DLD1 (cell line): ENCODE measurements around the gene VMA21.

ENCODE experiments used
- in situ Hi-C: cut with HindIII; loops from 2 replicates; pipeline ENCODE4 v1.10.0; 2017; ENCODE audit warnings: low sequenced_read_pairs

The VMA21 gene

GRCh38 chrX:151396825-151397740 is at the start of gene VMA21:
TSS of gene VMA21 (plus strand) at chrX:151397206. CDS start at chrX:151397309, 103 bp downstream.
- in situ Hi-C loops, result no loop called here

- in situ Hi-C loops, result no loop called here
Observed at GRCh38 chrX:151359341-151359740, 37.7 kb upstream of the VMA21 start.

- in situ Hi-C loops, result no loop called here
Observed at GRCh38 chrX:151359931-151360871, 36.8 kb upstream of the VMA21 start.

GRCh38 chrX:151363316-151363715 is 33.7 kb upstream of the VMA21 start:
- in situ Hi-C loops, result no loop called here

GRCh38 chrX:151365579-151365978 is 31.4 kb upstream of the VMA21 start:
- in situ Hi-C loops, result no loop called here

- in situ Hi-C loops, result no loop called here
Observed at GRCh38 chrX:151370906-151371305, 26.1 kb upstream of the VMA21 start.

GRCh38 chrX:151384807-151385206 is 12.2 kb upstream of the VMA21 start:
- in situ Hi-C loops, result no loop called here

GRCh38 chrX:151386838-151387459 is 10.1 kb upstream of the VMA21 start:
- in situ Hi-C loops, result no loop called here

GRCh38 chrX:151391722-151392121 is 5.3 kb upstream of the VMA21 start:
- in situ Hi-C loops, result no loop called here

- in situ Hi-C loops, result no loop called here
Observed at GRCh38 chrX:151393514-151393913, 3.5 kb upstream of the VMA21 start.

- in situ Hi-C loops, result no loop called here
Observed at GRCh38 chrX:151396042-151396824, 773 bp upstream of the VMA21 start.

GRCh38 chrX:151397741-151398070 is 700 bp downstream of the VMA21 start:
- in situ Hi-C loops, result no loop called here

GRCh38 chrX:151398346-151398745 is 1.3 kb downstream of the VMA21 start:
- in situ Hi-C loops, result no loop called here

- in situ Hi-C loops, result no loop called here
Observed at GRCh38 chrX:151402719-151403390, 5.8 kb downstream of the VMA21 start.

- in situ Hi-C loops, result no loop called here
Observed at GRCh38 chrX:151416579-151416978, 19.6 kb downstream of the VMA21 start.

GRCh38 chrX:151419782-151420181 is 22.8 kb downstream of the VMA21 start:
- in situ Hi-C loops, result no loop called here

- in situ Hi-C loops, result no loop called here
Observed at GRCh38 chrX:151424505-151424904, 27.5 kb downstream of the VMA21 start.

- in situ Hi-C loops, result no loop called here
Observed at GRCh38 chrX:151448509-151448908, 51.5 kb downstream of the VMA21 start.

- in situ Hi-C loops, result no loop called here
Observed at GRCh38 chrX:151458824-151459223, 61.8 kb downstream of the VMA21 start.
